ENCODE results near the gene PCSK5.

PCSK5 gene

DNA sequence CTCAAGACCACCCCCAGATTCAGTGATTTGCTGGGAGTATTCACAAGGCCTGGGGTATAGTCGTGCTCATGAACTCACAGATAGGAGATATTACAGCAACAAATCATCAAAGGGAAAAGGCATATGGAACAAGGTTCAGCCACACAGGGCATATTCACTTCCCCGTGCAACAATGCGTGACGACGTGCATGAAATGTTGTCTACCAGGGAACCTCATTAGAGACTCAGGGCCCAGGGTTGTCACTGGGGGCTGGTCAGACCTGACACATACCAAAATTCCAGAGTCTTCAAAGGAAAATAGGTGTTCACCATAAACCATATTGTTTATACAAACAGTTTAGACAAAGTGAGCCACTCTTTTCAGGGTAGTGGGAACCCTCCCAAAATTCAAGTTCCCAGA, 291.3 kb downstream of the PCSK5 start:
- no peak for TF ChIP-seq RAD21 (IDR thresholded peaks at IDR 0.05; ENCODE audit: low read depth)
- TF ChIP-seq TCF12 (IDR thresholded peaks at IDR 0.05; ENCODE audit: low read depth): no peak
- TF ChIP-seq TAF1 (IDR thresholded peaks at IDR 0.05; ENCODE audit: low read depth): no peak
- no peak for TF ChIP-seq TEAD4 (IDR thresholded peaks at IDR 0.05)
- no peak for TF ChIP-seq CEBPB (IDR thresholded peaks at IDR 0.05)
- no peak for TF ChIP-seq YY1 (IDR thresholded peaks at IDR 0.05; ENCODE audit: low read depth)
- no peak for TF ChIP-seq NFIC (IDR thresholded peaks at IDR 0.05)
- TF ChIP-seq, protein P1, sequence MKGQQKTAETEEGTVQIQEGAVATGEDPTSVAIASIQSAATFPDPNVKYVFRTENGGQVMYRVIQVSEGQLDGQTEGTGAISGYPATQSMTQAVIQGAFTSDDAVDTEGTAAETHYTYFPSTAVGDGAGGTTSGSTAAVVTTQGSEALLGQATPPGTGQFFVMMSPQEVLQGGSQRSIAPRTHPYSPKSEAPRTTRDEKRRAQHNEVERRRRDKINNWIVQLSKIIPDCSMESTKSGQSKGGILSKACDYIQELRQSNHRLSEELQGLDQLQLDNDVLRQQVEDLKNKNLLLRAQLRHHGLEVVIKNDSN (IDR thresholded peaks at IDR 0.05): no peak
- TF ChIP-seq ZBTB7A (IDR thresholded peaks at IDR 0.05; ENCODE audit: low read depth): no peak
- no peak for TF ChIP-seq CREB1 (IDR thresholded peaks at IDR 0.05; ENCODE audit: low read depth)
- no peak for TF ChIP-seq EGR1 (IDR thresholded peaks at IDR 0.05)
- TF ChIP-seq, protein P2, sequence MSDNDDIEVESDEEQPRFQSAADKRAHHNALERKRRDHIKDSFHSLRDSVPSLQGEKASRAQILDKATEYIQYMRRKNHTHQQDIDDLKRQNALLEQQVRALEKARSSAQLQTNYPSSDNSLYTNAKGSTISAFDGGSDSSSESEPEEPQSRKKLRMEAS (IDR thresholded peaks at IDR 0.05): no peak
- TF ChIP-seq FOXM1 (IDR thresholded peaks at IDR 0.05; ENCODE audit: borderline replicate concordance, low read depth): no peak
- TF ChIP-seq EP300 (IDR thresholded peaks at IDR 0.05; ENCODE audit: borderline replicate concordance): no peak
- TF ChIP-seq, protein P3, sequence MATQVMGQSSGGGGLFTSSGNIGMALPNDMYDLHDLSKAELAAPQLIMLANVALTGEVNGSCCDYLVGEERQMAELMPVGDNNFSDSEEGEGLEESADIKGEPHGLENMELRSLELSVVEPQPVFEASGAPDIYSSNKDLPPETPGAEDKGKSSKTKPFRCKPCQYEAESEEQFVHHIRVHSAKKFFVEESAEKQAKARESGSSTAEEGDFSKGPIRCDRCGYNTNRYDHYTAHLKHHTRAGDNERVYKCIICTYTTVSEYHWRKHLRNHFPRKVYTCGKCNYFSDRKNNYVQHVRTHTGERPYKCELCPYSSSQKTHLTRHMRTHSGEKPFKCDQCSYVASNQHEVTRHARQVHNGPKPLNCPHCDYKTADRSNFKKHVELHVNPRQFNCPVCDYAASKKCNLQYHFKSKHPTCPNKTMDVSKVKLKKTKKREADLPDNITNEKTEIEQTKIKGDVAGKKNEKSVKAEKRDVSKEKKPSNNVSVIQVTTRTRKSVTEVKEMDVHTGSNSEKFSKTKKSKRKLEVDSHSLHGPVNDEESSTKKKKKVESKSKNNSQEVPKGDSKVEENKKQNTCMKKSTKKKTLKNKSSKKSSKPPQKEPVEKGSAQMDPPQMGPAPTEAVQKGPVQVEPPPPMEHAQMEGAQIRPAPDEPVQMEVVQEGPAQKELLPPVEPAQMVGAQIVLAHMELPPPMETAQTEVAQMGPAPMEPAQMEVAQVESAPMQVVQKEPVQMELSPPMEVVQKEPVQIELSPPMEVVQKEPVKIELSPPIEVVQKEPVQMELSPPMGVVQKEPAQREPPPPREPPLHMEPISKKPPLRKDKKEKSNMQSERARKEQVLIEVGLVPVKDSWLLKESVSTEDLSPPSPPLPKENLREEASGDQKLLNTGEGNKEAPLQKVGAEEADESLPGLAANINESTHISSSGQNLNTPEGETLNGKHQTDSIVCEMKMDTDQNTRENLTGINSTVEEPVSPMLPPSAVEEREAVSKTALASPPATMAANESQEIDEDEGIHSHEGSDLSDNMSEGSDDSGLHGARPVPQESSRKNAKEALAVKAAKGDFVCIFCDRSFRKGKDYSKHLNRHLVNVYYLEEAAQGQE (IDR thresholded peaks at IDR 0.05; ENCODE audit: low read depth): no peak

DNA sequence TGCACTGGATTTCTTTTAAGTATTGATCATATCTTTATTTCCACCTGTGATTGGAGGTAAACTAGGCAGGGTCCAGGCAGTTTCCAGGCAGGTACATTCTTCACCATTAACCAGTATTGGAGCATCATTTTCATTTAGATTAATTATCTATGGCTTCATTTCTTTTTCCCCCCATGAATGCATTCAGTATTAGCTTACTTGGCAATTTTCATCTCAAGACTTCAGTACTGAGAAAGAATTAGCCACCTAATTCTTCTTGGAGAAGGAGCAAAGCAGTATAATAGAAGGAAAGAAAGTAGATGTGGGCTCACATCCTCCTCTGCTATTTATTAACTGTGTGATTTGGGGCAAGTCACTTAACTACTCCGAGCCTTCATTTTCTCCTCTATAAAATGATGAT, 295.0 kb downstream of the PCSK5 start:
- TF ChIP-seq, protein P1 (IDR thresholded peaks at IDR 0.05): no peak
- no peak for TF ChIP-seq EP300 (IDR thresholded peaks at IDR 0.05; ENCODE audit: borderline replicate concordance)
- TF ChIP-seq, protein P2 (IDR thresholded peaks at IDR 0.05): no peak
- no peak for TF ChIP-seq NFIC (IDR thresholded peaks at IDR 0.05)
- no peak for TF ChIP-seq CEBPB (IDR thresholded peaks at IDR 0.05)
- TF ChIP-seq TAF1 (IDR thresholded peaks at IDR 0.05; ENCODE audit: low read depth): no peak
- TF ChIP-seq YY1 (IDR thresholded peaks at IDR 0.05; ENCODE audit: low read depth): no peak
- TF ChIP-seq TEAD4 (IDR thresholded peaks at IDR 0.05): no peak
- TF ChIP-seq, protein P3 (IDR thresholded peaks at IDR 0.05; ENCODE audit: low read depth): no peak
- no peak for TF ChIP-seq FOXM1 (IDR thresholded peaks at IDR 0.05; ENCODE audit: borderline replicate concordance, low read depth)
- no peak for TF ChIP-seq EGR1 (IDR thresholded peaks at IDR 0.05)

DNA sequence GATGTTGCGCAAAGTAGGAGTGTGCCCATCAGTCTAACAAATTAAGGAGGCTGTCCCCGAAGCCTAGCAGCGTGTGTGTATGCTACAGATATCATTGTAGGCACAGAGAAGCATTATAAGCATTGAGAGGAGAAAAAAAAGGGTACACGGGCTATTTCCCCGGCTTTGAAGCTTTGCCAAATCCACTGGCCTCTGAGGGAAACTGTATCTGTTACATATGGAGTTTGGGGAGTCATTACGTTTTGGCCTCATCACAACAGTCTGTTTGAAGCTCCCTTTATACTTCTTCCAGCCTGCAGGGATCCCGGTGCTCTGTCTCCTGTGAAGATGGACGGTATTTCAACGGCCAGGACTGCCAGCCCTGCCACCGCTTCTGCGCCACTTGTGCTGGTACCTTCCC, 297.8 kb downstream of the PCSK5 start:
- TF ChIP-seq EP300 (IDR thresholded peaks at IDR 0.05; ENCODE audit: borderline replicate concordance): no peak
- no peak for TF ChIP-seq TAF1 (IDR thresholded peaks at IDR 0.05; ENCODE audit: low read depth)
- TF ChIP-seq EGR1 (IDR thresholded peaks at IDR 0.05): no peak
- no peak for TF ChIP-seq FOXM1 (IDR thresholded peaks at IDR 0.05; ENCODE audit: borderline replicate concordance, low read depth)
- no peak for TF ChIP-seq ZBTB7A (IDR thresholded peaks at IDR 0.05; ENCODE audit: low read depth)
- TF ChIP-seq, protein P3 (IDR thresholded peaks at IDR 0.05; ENCODE audit: low read depth): no peak
- no peak for TF ChIP-seq TCF12 (IDR thresholded peaks at IDR 0.05; ENCODE audit: low read depth)
- TF ChIP-seq, protein P2 (IDR thresholded peaks at IDR 0.05): no peak
- TF ChIP-seq, protein P1 (IDR thresholded peaks at IDR 0.05): no peak
- no peak for TF ChIP-seq RAD21 (IDR thresholded peaks at IDR 0.05; ENCODE audit: low read depth)
- no peak for TF ChIP-seq TEAD4 (IDR thresholded peaks at IDR 0.05)
- no peak for TF ChIP-seq CREB1 (IDR thresholded peaks at IDR 0.05; ENCODE audit: low read depth)
- no peak for TF ChIP-seq YY1 (IDR thresholded peaks at IDR 0.05; ENCODE audit: low read depth)
- no peak for TF ChIP-seq CEBPB (IDR thresholded peaks at IDR 0.05)

DNA sequence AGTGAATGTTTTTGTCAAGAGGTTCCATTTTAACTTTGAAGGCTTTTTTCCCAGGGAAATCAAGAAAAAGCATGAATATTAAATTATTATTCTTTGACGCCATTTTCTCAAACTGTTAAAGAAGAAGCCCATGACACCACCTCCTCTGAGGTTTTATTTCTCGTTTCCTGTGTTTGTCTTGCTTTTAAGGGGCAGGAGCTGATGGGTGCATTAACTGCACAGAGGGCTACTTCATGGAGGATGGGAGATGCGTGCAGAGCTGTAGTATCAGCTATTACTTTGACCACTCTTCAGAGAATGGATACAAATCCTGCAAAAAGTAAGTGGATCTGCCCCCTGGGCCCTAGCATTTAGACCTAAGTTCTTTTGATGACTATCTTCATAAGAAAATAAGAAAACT, 298.4 kb downstream of the PCSK5 start:
- TF ChIP-seq, protein P3 (IDR thresholded peaks at IDR 0.05; ENCODE audit: low read depth): no peak
- TF ChIP-seq, protein P2 (IDR thresholded peaks at IDR 0.05): no peak
- no peak for TF ChIP-seq ZBTB7A (IDR thresholded peaks at IDR 0.05; ENCODE audit: low read depth)
- no peak for TF ChIP-seq FOXM1 (IDR thresholded peaks at IDR 0.05; ENCODE audit: borderline replicate concordance, low read depth)
- no peak for TF ChIP-seq EP300 (IDR thresholded peaks at IDR 0.05; ENCODE audit: borderline replicate concordance)
- no peak for TF ChIP-seq TEAD4 (IDR thresholded peaks at IDR 0.05)
- TF ChIP-seq TAF1 (IDR thresholded peaks at IDR 0.05; ENCODE audit: low read depth): no peak
- no peak for TF ChIP-seq EGR1 (IDR thresholded peaks at IDR 0.05)
- TF ChIP-seq, protein P1 (IDR thresholded peaks at IDR 0.05): no peak
- TF ChIP-seq CEBPB (IDR thresholded peaks at IDR 0.05): no peak

All from Ishikawa (cell line).